ENCODE results near the gene RGS10. TPM values are rescaled to one million over a fixed set of nuclear protein-coding genes. Genes with fewer than 3 reads are reported as not detected.

Gene RGS10
- total and polyA plus RNA-seq, 2 of the 8 experiments (the other 6 are each of a cell fraction or from before 2014, with no cell fraction given), result 5.5 to 13.1 TPM

DNA sequence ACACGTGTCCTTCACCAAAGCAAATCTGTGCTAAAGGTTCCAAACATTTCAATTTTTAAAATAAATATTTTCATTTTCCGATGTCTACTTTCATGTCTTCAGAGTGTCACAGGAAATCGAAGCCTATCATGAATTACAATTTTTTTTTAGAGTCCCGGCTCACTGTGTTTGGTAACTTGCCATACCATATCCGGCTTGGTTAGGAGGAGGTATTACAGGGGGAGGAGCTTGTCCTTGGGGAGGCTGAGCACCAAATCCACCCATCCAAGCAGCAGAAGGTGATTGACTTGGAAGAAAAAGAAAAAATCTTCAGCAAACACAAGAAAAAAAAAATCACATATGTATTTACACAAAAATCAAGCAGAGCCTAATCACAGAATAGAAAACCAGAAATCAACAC is 33.0 kb upstream of the RGS10 start:
- WGBS, 2 experiments (ENCODE audit: extremely low coverage in 1 of 2, insufficient coverage in 1 of 2, insufficient read length in 1 of 2, insufficient replicate concordance in 2 of 2, low coverage in 1 of 2, low lambda C conversion rate in 2 of 2, missing lambda C conversion rate in 1 of 2), result 90% methylated on average over 5 of the region's 5 CpGs; no CpG with 5 or more reads in 1 of the 2 experiments
- CTCF ChIA-PET (ENCODE audit: partially characterized antibody), result interaction anchor here (0.6 kb wide), 1 partner anchor 516 kb away, joined by 3 read pairs; no protein-coding TSS in a partner anchor
- FAIRE-seq, result no peak

More for the DNA sequence above, 33.0 kb upstream of the RGS10 start:
- POLR2A ChIA-PET (ENCODE audit: partially characterized antibody), result interaction anchor here (1.8 kb wide), 1 partner anchor 10 kb away, joined by 5 read pairs; no protein-coding TSS in a partner anchor
- no peak for DNase-seq (ENCODE audit: low read depth in 1 of 2, low spot score in 2 of 2)
- H3K27me3 ChIP-seq (replicated peaks in 1 of 4; ENCODE audit: control insufficient read depth in 3 of 4, extremely low read depth in 1 of 4, insufficient read depth in 3 of 4, low read length in 3 of 4), result no peaks in the 10 kb centered on the region
- no peak overlapping the region for H2BK120ac ChIP-seq (replicated peaks; ENCODE audit: low read depth, low read length)
- no peak overlapping the region for H3K18ac ChIP-seq (ENCODE audit: extremely low read depth, low read length)
- H3K79me2 ChIP-seq (ENCODE audit: control insufficient read depth in 1 of 2, insufficient read depth in 2 of 2, low read length in 2 of 2), result no peaks in the 10 kb centered on the region
- H3K4me1 ChIP-seq (replicated peaks in 1 of 4; ENCODE audit: control insufficient read depth in 3 of 4, insufficient read depth in 4 of 4, low read length in 3 of 4), result no peaks in the 10 kb centered on the region
- no peak overlapping the region for H2AK5ac ChIP-seq (ENCODE audit: low read depth, low read length)
- H4K5ac ChIP-seq (ENCODE audit: insufficient read length, low read depth, low read length), result no peak overlapping the region
- H3K9me3 ChIP-seq (ENCODE audit: insufficient read depth in 2 of 2, low read depth in 1 of 2, low read length in 1 of 2), result no peaks in the 10 kb centered on the region
- H3K4me3 ChIP-seq (ENCODE audit: extremely low read depth in 1 of 4, insufficient read depth in 2 of 4, low read depth in 3 of 4, low read length in 4 of 4), result no peak overlapping the region
- peaks cover 13 to 81% (median 45%) of the 10 kb centered on the region in 4 experiments for H3K36me3 ChIP-seq (ENCODE audit: control insufficient read depth in 2 of 4, insufficient read depth in 4 of 4, low read length in 3 of 4)
- no peak overlapping the region for H4K91ac ChIP-seq (replicated peaks; ENCODE audit: insufficient read length, low read length)
- H3K23me2 ChIP-seq (ENCODE audit: low read depth, low read length), result no peaks in the 10 kb centered on the region
- H2AFZ ChIP-seq (ENCODE audit: low read length), result no peak overlapping the region
- H3K79me1 ChIP-seq (ENCODE audit: low read depth, low read length), result no peaks in the 10 kb centered on the region
- no peak overlapping the region for H2BK12ac ChIP-seq (ENCODE audit: low read depth, low read length)
- H3K9ac ChIP-seq (replicated peaks in 1 of 4; ENCODE audit: extremely low read depth in 1 of 4, low read depth in 3 of 4, low read length in 3 of 4), result no peak overlapping the region
- TF ChIP-seq SP1 (IDR thresholded peaks at IDR 0.05; ENCODE audit: low read depth, low read length) (no peak), CBX8 (IDR thresholded peaks at IDR 0.05; ENCODE audit: borderline replicate concordance, low read depth, low read length) (no peak), SAP30 (IDR thresholded peaks at IDR 0.05; ENCODE audit: insufficient read depth, insufficient replicate concordance, low read length) (no peak), NRF1 (IDR thresholded peaks at IDR 0.05; ENCODE audit: low read depth, low read length) (no peak), SIRT6 (IDR thresholded peaks at IDR 0.05; ENCODE audit: low read length) (no peak), CEBPB (IDR thresholded peaks at IDR 0.05; ENCODE audit: low read depth, low read length) (no peak), FOSL1 (IDR thresholded peaks at IDR 0.05; ENCODE audit: insufficient read depth, low read depth, low read length) (no peak), HDAC6 (IDR thresholded peaks at IDR 0.05; ENCODE audit: low read depth, low read length) (no peak), POLR2A (IDR thresholded peaks at IDR 0.05; ENCODE audit: control extremely low read depth in 1 of 2, low read depth in 2 of 2, low read length in 2 of 2) (no peak), MAFK (IDR thresholded peaks at IDR 0.05; ENCODE audit: low read depth, low read length) (no peak), JUN (IDR thresholded peaks at IDR 0.05; ENCODE audit: low read depth, low read length) (no peak), KDM4A (IDR thresholded peaks at IDR 0.05; ENCODE audit: low read depth, low read length, severe bottlenecking) (no peak), SIN3A (conservative IDR thresholded peaks at IDR 0.05 in 1 of 2, IDR thresholded peaks at IDR 0.05 in 1 of 2; ENCODE audit: low read depth in 1 of 2, low read length in 2 of 2) (no peak), NANOG (IDR thresholded peaks at IDR 0.05; ENCODE audit: insufficient read depth, low read depth, low read length, poor library complexity, severe bottlenecking) (no peak)
- no peak overlapping the region for H3K14ac ChIP-seq (ENCODE audit: insufficient read length)
- no peak overlapping the region for H2BK5ac ChIP-seq (ENCODE audit: low read depth, low read length)
- no peak overlapping the region for H4K8ac ChIP-seq (ENCODE audit: extremely low read depth, insufficient read depth, low read length)
- H3K56ac ChIP-seq (replicated peaks; ENCODE audit: insufficient read length, low read depth, low read length), result no peak overlapping the region
- no peak overlapping the region for H2BK15ac ChIP-seq (ENCODE audit: low read length)
- no peak overlapping the region for H3K23ac ChIP-seq (ENCODE audit: insufficient read length)
- peaks cover 0 to 1% of the 10 kb centered on the region in 2 experiments for H4K20me1 ChIP-seq (replicated peaks in 1 of 2; ENCODE audit: control insufficient read depth in 1 of 2, insufficient read depth in 2 of 2, low read length in 2 of 2)
- H2BK20ac ChIP-seq (ENCODE audit: low read length), result no peak overlapping the region
- no peak overlapping the region for H3K27ac ChIP-seq (ENCODE audit: low read depth, low read length)
- H3K4me2 ChIP-seq (ENCODE audit: insufficient read depth in 1 of 2, low read depth in 2 of 2, low read length in 2 of 2), result no peak overlapping the region
- no peak overlapping the region for H3K4ac ChIP-seq (replicated peaks; ENCODE audit: insufficient read length, low read depth, low read length)

Data from H1 (cell line).